EL (cell line): ENCODE results near the gene PRPF6.

Experiments
- DNase-seq: peaks from one replicate; pipeline ENCODE4 v3.0.0-alpha.2; 2016

The PRPF6 gene

DNA sequence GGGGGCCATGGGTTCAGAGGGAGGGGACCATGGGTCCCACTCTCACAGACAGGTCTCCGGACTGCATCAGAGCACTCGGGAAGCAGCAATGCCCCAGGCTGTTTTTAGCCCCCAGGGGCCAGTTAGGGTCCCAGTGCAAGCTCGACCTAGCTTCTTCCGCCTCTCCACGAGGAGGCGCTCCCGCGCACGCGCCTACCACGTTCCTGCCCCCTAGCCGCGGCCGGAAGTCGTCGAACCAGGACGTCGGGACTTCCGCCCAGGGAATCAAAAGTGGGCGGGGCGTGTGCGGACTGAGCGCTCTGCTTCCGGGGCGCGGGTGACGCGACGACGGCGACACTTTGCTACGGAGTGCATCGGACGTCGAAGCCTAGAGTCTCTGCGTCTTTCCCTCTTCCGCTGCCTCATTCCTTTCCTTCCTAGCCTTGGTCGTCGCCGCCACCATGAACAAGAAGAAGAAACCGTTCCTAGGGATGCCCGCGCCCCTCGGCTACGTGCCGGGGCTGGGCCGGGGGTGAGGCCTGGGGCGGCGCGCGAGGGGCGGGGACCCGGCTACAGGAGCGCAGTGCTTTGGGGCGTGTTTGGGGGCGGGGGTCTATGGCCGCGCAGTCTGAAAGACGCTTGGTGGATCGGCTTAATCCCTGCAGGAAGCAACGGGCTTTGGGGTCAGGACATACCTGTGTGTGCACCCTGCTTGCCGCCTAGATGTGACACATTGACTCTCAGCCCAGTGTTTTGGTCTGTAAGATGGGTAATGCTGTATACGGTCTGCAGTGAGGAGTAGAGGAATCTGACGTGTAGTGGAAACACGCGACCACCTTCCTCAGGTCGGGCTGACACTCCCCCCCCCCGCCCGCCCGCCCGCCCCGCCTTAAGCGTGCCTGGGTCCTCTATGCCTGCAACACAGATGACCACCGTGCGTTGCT lies at the start of gene PRPF6:
PRPF6 (plus strand) TSS at position 327 of the 923 bp plus-strand sequence; CDS start at position 441, 114 bp downstream.
- DNase-seq = peak; percentile 95

DNA sequence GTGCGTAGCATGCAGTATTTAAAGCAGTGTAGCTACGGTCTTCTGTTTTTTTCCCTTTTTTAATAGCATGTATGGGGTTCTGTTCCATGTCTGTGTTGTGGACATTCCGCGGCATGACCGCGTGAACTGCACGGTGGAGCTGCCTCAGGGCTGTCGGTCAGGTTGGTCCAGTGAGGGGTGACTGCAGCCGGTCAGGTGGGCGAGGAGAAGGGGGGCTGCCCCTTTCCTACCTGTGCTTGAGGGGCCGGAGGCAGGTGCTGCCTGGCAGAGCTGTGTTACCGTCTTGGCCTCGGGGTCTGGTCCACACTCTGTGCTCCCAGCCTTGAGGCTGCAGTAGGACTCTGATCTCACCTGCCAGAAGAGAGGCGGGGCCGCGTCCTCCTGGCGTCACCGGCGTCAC lies 49.2 kb upstream of the PRPF6 start:
- DNase-seq = no peak

DNA sequence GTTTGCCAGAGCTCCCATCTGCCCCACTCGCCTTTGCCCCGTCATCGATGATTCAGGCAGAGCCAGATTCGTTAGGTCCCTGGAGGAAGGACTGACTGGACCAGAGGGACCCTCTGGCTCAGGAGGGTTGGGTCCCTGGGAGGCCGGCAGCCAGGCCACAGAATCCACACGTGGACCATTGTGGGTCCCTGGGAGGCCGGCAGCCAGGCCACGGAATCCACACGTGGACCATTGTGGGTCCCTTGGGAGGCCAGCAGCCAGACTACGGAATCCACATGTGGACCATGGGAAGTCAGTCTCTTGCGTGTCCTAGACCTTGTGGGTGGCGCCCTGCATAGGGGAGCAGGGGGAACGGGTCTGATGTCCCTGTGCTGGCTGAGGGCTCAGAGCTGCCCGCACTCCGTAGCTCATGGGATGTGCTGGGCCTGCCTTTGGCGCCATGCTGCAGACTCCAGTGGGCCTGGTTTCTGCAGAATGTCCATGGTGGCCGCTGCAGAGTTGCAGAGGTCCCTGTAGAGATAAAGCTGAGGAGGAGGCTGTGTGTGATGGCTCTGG lies 48.2 kb upstream of the PRPF6 start:
- no peak for DNase-seq

DNA sequence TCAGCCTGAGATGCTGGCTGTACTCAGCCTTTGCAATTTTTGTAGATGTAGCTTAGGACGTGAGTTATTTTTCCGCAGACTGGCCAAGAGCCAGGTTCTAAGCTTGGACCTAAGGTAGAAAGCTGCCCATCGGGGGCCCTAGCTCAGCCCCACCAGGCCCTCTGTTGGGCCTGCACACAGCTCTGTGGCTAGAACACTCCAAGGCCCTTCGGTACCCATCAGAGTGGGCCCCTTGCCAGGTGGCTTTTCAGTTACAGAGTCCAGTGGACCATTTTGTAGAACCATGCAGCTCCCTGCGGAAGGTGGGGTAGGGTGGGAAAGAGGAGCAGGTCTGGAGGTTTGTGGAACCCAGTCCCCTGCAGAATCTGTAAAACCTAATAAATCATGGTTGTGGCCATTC lies 47.3 kb upstream of the PRPF6 start:
- DNase-seq = no peak

GRCh38 chr20:63934271-63935068 lies 46.5 kb upstream of the PRPF6 start:
- DNase-seq = no peak

- no peak for DNase-seq
Observed at GRCh38 chr20:63935447-63935846, 45.5 kb upstream of the PRPF6 start.

GRCh38 chr20:63937596-63937995 lies 43.3 kb upstream of the PRPF6 start:
- DNase-seq = no peak

- DNase-seq = no peak
Observed at GRCh38 chr20:63939061-63939935, 41.6 kb upstream of the PRPF6 start.

DNA sequence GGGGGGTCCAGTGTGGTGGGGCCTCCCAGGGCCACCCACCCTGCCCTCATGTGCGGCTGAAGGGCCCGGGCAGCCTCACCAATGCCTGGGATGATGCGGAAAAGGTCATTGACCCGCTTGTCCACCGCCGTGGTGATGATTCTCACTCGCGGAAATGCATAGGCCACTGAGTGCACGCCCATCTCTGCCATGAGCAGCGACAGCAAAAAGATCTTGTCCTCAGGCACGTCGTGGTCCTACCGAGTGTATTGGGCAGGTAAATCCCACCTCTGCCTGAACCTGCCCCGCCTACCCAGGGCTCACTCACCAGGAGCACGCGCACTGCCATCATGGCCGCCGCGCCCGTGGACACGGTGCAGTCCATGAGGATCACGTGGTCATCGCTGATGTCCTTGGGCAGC lies 40.9 kb upstream of the PRPF6 start:
- DNase-seq = no peak

GRCh38 chr20:63940472-63941266 lies 40.3 kb upstream of the PRPF6 start:
- DNase-seq = no peak

DNA sequence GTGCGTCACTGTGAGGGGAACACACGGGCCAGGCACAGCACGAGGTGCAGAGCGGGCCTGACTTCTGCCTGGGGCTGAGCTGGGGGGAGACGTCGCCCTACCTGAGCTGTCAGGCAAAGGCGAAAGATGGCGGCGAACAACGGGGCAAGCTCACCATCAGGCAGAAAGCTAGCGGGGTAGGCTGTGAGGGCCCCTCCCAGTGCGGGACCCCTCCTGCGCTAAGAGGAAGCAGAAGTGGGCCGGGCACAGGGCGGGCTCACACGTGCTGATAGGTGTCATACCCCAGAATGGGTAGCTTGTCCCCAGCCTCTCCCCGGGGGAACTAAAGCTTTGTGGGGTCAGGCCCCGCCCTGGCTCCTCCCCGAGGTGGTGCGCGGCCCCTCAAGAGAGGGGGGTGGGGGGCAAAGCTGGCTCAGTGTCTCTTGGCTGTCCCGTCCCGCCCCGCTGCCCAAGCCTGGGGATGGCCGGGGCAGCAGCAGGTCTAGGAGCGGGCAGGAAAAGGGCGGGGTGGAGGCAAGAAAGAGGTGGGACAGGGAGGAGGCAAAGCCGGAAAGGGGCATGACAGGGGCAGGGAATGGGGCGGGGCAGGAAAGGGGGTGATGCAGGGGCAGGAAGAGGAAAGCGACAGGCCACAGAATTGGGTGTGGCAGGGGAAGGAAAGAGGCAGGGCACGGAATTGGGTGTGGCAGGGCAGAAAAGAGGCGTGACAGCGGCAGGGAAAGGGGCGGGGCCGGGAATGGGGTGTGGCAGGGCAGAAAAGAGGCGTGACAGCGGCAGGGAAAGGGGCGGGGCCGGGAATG lies 39.5 kb upstream of the PRPF6 start:
- no peak for DNase-seq

- no peak for DNase-seq
Observed at GRCh38 chr20:63942250-63942951, 38.5 kb upstream of the PRPF6 start.

DNA sequence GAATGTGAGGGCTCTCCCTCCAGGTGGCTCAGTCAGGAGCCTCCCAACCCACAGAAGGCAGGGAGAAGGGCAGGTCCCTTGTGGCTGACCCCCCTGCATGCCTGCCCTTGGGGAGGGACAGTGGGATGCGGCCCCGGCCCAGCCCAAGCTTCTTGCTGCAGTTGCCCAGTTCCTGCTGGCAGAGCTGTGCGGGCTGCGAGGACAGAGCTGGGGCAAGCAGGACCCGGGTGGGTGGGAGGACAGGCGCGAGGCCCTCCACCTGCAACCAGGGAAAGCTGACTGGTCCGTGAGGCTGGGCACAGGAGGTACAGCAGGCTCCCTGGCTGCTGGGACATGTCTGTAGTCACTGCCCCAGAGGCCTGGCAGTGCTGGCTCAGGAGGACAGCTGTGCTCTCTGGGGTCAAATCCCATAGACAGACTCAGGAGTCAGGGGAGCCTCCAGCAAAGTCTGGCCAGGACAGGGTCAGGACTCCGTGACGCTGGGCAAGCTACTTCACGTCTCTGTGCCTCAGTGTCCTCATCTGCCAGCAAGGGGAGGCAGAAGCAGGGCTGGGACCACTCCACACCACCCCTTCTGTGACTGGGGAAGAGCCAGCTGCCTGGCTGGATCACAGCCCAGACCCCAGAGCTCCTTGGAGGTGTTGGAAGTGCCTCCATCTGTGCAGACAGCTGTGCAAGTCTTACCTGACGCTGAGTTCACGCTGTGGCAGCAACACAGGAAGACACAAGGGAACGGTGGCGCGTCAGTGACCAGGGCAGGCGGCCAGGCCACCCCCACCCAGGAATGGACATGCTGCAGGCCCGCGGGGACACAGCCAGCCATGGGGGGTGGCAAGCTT lies 37.7 kb upstream of the PRPF6 start:
- DNase-seq = no peak

DNA sequence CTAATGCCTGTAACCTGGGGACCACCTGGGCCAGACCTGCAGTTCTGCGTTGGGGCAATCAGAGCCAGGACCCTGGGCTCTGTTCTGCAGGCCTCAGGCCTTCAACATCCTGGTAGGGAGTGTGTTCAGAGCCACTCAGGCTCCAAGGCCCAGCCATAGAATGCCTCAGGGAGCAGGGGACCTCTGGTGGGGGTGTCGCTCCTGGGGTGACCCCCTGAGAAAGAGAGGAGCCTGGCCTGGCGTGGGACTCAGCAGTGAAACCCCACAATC lies 37.2 kb upstream of the PRPF6 start:
- DNase-seq = no peak

GRCh38 chr20:63944078-63944941 lies 36.6 kb upstream of the PRPF6 start:
- no peak for DNase-seq

- no peak for DNase-seq
Observed at GRCh38 chr20:63945031-63945658, 35.8 kb upstream of the PRPF6 start.

GRCh38 chr20:63945921-63946920 lies 34.7 kb upstream of the PRPF6 start:
- no peak for DNase-seq
